Activated T-helper 1 cell treated with anti-CD3 and anti-CD28 coated beads, Interleukin-12 subunit alpha, Interleukin-12 subunit beta, Interleukin-2, Interleukin-4 antibody, amounts not matched to agents 30 ng/mL and 10 ng/mL and 1 ng/mL, durations not matched to agents 14 hours and 24 hours and 36 hours (primary cell): ENCODE measurements around the gene INTS4. TPM values are rescaled to one million over a fixed set of nuclear protein-coding genes. Genes with fewer than 3 reads are reported as not detected.
"Not testable (repeated sequence)": the region's sequence is repeated elsewhere in the genome, so short reads cannot be mapped to it uniquely, and the experiment has no call there.

Experiments used
- DNase-seq: peaks from one replicate; pipeline ENCODE4 v3.0.0; 2021; ENCODE audit warnings: low spot score
- H3K27ac Mint-ChIP-seq: one replicate; pipeline ENCODE4 v1.8.0; 2021; ENCODE audit warnings: mild to moderate bottlenecking, mixed read lengths
- H3K27me3 Mint-ChIP-seq: one replicate; pipeline ENCODE4 v1.8.0; 2022; ENCODE audit warnings: mild to moderate bottlenecking, moderate library complexity, mixed read lengths; ENCODE audit not compliant: insufficient read depth
- H3K36me3 Mint-ChIP-seq: one replicate; pipeline ENCODE4 v1.8.0; 2021; ENCODE audit warnings: low read depth, mixed read lengths
- H3K4me1 Mint-ChIP-seq: one replicate; pipeline ENCODE4 v1.8.0; 2021; ENCODE audit warnings: low read depth, mixed read lengths
- H3K4me3 Mint-ChIP-seq: one replicate; pipeline ENCODE4 v1.8.0; 2021; ENCODE audit warnings: mild to moderate bottlenecking, moderate library complexity, mixed read lengths
- H3K9me3 Mint-ChIP-seq: one replicate; pipeline ENCODE4 v1.8.0; 2021; ENCODE audit warnings: mixed read lengths
- intact Hi-C: fragments of 100-400 bp; cut with micrococcal nuclease; formaldehyde crosslinking; loops from one replicate; pipeline ENCODE4 v1.15.1; 2024
- total RNA-seq: library from RNA; stranded (reverse); gene quantifications from 2 replicates; pipeline ENCODE4 v1.2.3, GENCODE V29; 2022

Gene INTS4
- total RNA-seq, 1 donor from 2014 or later: 58.2 TPM

- Mint-ChIP-seq H3K36me3 (no peaks in the 10 kb centered on the region), H3K9me3 (no peaks in the 10 kb centered on the region), H3K4me1 (peaks cover 2% of the 10 kb centered on the region), H3K27ac (no peak overlapping the region), H3K4me3 (no peak overlapping the region), H3K27me3 (no peaks in the 10 kb centered on the region)
- intact Hi-C loops: no loop called here
- no peak for DNase-seq
These were observed 40.2 kb upstream of the INTS4 start for GRCh38 chr11:78034623-78035022.

GRCh38 chr11:78033040-78033439, 38.6 kb upstream of the INTS4 start:
- no peak for DNase-seq
- H3K9me3 Mint-ChIP-seq: no peaks in the 10 kb centered on the region
- H3K4me1 Mint-ChIP-seq: no peaks in the 10 kb centered on the region
- H3K27me3 Mint-ChIP-seq: no peaks in the 10 kb centered on the region
- H3K4me3 Mint-ChIP-seq: no peak overlapping the region
- intact Hi-C loops: no loop called here
- no peaks in the 10 kb centered on the region for H3K36me3 Mint-ChIP-seq
- H3K27ac Mint-ChIP-seq: no peak overlapping the region

- H3K27ac Mint-ChIP-seq: no peak overlapping the region
- H3K27me3 Mint-ChIP-seq: no peaks in the 10 kb centered on the region
- DNase-seq: no peak
- H3K36me3 Mint-ChIP-seq: no peaks in the 10 kb centered on the region
- H3K4me1 Mint-ChIP-seq: no peaks in the 10 kb centered on the region
- intact Hi-C loops: no loop called here
- no peak overlapping the region for H3K4me3 Mint-ChIP-seq
- no peaks in the 10 kb centered on the region for H3K9me3 Mint-ChIP-seq
These were observed 37.6 kb upstream of the INTS4 start for GRCh38 chr11:78032090-78032489.

- Mint-ChIP-seq H3K27me3 (no peaks in the 10 kb centered on the region), H3K4me1 (no peaks in the 10 kb centered on the region), H3K36me3 (no peaks in the 10 kb centered on the region), H3K9me3 (no peaks in the 10 kb centered on the region), H3K4me3 (no peak overlapping the region), H3K27ac (no peak overlapping the region)
- no peak for DNase-seq
- intact Hi-C loops: no loop called here
These were observed 37.2 kb upstream of the INTS4 start for GRCh38 chr11:78031629-78032028.

- intact Hi-C loops: no loop called here
- no peaks in the 10 kb centered on the region for H3K27me3 Mint-ChIP-seq
- H3K36me3 Mint-ChIP-seq: no peaks in the 10 kb centered on the region
- DNase-seq: no peak
- no peak overlapping the region for H3K4me3 Mint-ChIP-seq
- H3K27ac Mint-ChIP-seq: no peak overlapping the region
- H3K4me1 Mint-ChIP-seq: no peaks in the 10 kb centered on the region
- no peaks in the 10 kb centered on the region for H3K9me3 Mint-ChIP-seq
These were observed 36.2 kb upstream of the INTS4 start for GRCh38 chr11:78030429-78031325.

- H3K4me1 Mint-ChIP-seq, intact Hi-C loops, H3K27me3 Mint-ChIP-seq, H3K9me3 Mint-ChIP-seq, H3K36me3 Mint-ChIP-seq, DNase-seq, H3K27ac Mint-ChIP-seq, H3K4me3 Mint-ChIP-seq: not testable (repeated sequence)
These were observed 34.0 kb upstream of the INTS4 start for GRCh38 chr11:78028423-78028822.

- no peak overlapping the region for H3K27ac Mint-ChIP-seq
- no peaks in the 10 kb centered on the region for H3K36me3 Mint-ChIP-seq
- no peaks in the 10 kb centered on the region for H3K4me1 Mint-ChIP-seq
- no peak overlapping the region for H3K4me3 Mint-ChIP-seq
- DNase-seq: no peak
- no peaks in the 10 kb centered on the region for H3K9me3 Mint-ChIP-seq
- intact Hi-C loops: no loop called here
- H3K27me3 Mint-ChIP-seq: peaks cover 3% of the 10 kb centered on the region
These were observed 33.3 kb upstream of the INTS4 start for GRCh38 chr11:78027759-78028158.

GRCh38 chr11:78025378-78025777, 30.9 kb upstream of the INTS4 start:
- Mint-ChIP-seq H3K9me3 (no peaks in the 10 kb centered on the region), H3K36me3 (no peaks in the 10 kb centered on the region), H3K4me3 (no peak overlapping the region), H3K27me3 (peaks cover 16% of the 10 kb centered on the region), H3K4me1 (no peaks in the 10 kb centered on the region), H3K27ac (no peak overlapping the region)
- no peak for DNase-seq
- intact Hi-C loops: no loop called here

- Mint-ChIP-seq H3K27me3 (peaks cover 19% of the 10 kb centered on the region), H3K36me3 (no peaks in the 10 kb centered on the region), H3K27ac (no peak overlapping the region), H3K4me1 (no peaks in the 10 kb centered on the region), H3K4me3 (no peak overlapping the region), H3K9me3 (no peaks in the 10 kb centered on the region)
- intact Hi-C loops: no loop called here
- DNase-seq: no peak
These were observed 29.0 kb upstream of the INTS4 start for GRCh38 chr11:78023426-78023825.

GRCh38 chr11:78022397-78023396, 28.2 kb upstream of the INTS4 start, which contains the start of gene KCTD14:
Gene KCTD14 (minus strand): TSS chr11:78023276. CDS start chr11:78023249, 27 bp downstream.
- intact Hi-C loops: no loop called here

GRCh38 chr11:78021611-78022010, 27.1 kb upstream of the INTS4 start:
- H3K27ac Mint-ChIP-seq: no peak overlapping the region
- H3K4me3 Mint-ChIP-seq: no peak overlapping the region
- H3K27me3 Mint-ChIP-seq: peaks cover 19% of the 10 kb centered on the region
- intact Hi-C loops: no loop called here
- no peaks in the 10 kb centered on the region for H3K9me3 Mint-ChIP-seq
- DNase-seq: no peak
- H3K36me3 Mint-ChIP-seq: no peaks in the 10 kb centered on the region
- H3K4me1 Mint-ChIP-seq: no peaks in the 10 kb centered on the region

More at GRCh38 chr11:78022397-78023396, 28.2 kb upstream of the INTS4 start, which contains the start of gene KCTD14:
- H3K27ac Mint-ChIP-seq: no peak within 1 kb of the TSS
- DNase-seq: no peak
- H3K36me3 Mint-ChIP-seq: no peaks in the 10 kb centered on the region
- no peak within 1 kb of the TSS for H3K4me3 Mint-ChIP-seq
- no peaks in the 10 kb centered on the region for H3K4me1 Mint-ChIP-seq
- H3K9me3 Mint-ChIP-seq: no peaks in the 10 kb centered on the region
- H3K27me3 Mint-ChIP-seq: peaks cover 19% of the 10 kb centered on the region

- intact Hi-C loops: no loop called here
- Mint-ChIP-seq H3K27me3 (peaks cover 19% of the 10 kb centered on the region), H3K36me3 (no peaks in the 10 kb centered on the region), H3K4me1 (no peaks in the 10 kb centered on the region), H3K4me3 (no peak overlapping the region), H3K9me3 (no peaks in the 10 kb centered on the region), H3K27ac (no peak overlapping the region)
- no peak for DNase-seq
These were observed 25.8 kb upstream of the INTS4 start for GRCh38 chr11:78020246-78020645.

GRCh38 chr11:78019808-78020207, 25.3 kb upstream of the INTS4 start:
- no peaks in the 10 kb centered on the region for H3K9me3 Mint-ChIP-seq
- no peaks in the 10 kb centered on the region for H3K36me3 Mint-ChIP-seq
- H3K4me3 Mint-ChIP-seq: no peak overlapping the region
- no peak for DNase-seq
- H3K27ac Mint-ChIP-seq: no peak overlapping the region
- intact Hi-C loops: no loop called here
- H3K4me1 Mint-ChIP-seq: no peaks in the 10 kb centered on the region
- peaks cover 19% of the 10 kb centered on the region for H3K27me3 Mint-ChIP-seq
